H1 (cell line): Measurements from ENCODE around the gene ZFP64. TPM values are rescaled to one million over a fixed set of nuclear protein-coding genes. Genes with fewer than 3 reads are reported as not detected.

Experiments
- CTCF ChIA-PET: fragments of 300-600 bp; sonication (Branson Sonifier 250); formaldehyde crosslinking; loops from one replicate; lab custom pipeline; 2021; ENCODE audit not compliant: partially characterized antibody; lab: Charles Lee
- POLR2A ChIA-PET: fragments of 300-600 bp; sonication (Branson Sonifier 250); formaldehyde crosslinking; loops from one replicate; lab custom pipeline; 2021; ENCODE audit warnings: inconsistent platforms; ENCODE audit not compliant: partially characterized antibody; lab: Charles Lee
- DNase-seq, 2 experiments: peaks; one replicate each; pipeline versions ENCODE4 v3.0.0 to v3.0.0-alpha.2; 2010 to 2022; ENCODE audit warnings: low spot score in 2 of 2, low read depth in 1 of 2, mixed read lengths in 1 of 2
- FAIRE-seq: peaks from 2 replicates; lab custom pipeline; 2011; peaks lifted over from hg19 to GRCh38; lab: Jason Lieb, UNC
- H2AFZ ChIP-seq: 2 replicates; pipeline ENCODE4 v1.8.1; 2012; ENCODE audit warnings: low read length, inconsistent platforms
- H2AK5ac ChIP-seq: 2 replicates; pipeline ENCODE4 v1.6.1; 2013; ENCODE audit warnings: low read depth, low read length
- H2BK120ac ChIP-seq: replicated peaks from 2 replicates; pipeline ENCODE3; 2013; ENCODE audit warnings: low read depth, low read length, inconsistent platforms
- H2BK12ac ChIP-seq: 2 replicates; pipeline ENCODE4 v1.6.1; 2013; ENCODE audit warnings: low read depth, low read length
- H2BK15ac ChIP-seq: 2 replicates; pipeline ENCODE4 v1.6.1; 2013; ENCODE audit warnings: low read length
- H2BK20ac ChIP-seq: 2 replicates; pipeline ENCODE4 v1.6.1; 2013; ENCODE audit warnings: low read length
- H2BK5ac ChIP-seq: 2 replicates; pipeline ENCODE4 v1.6.1; 2013; ENCODE audit warnings: low read depth, low read length
- H3K14ac ChIP-seq: 2 replicates; pipeline ENCODE4 v1.6.1; 2013; ENCODE audit warnings: inconsistent platforms; ENCODE audit not compliant: insufficient read length
- H3K18ac ChIP-seq: 2 replicates; pipeline ENCODE4 v1.6.1; 2013; ENCODE audit warnings: low read length; ENCODE audit errors: extremely low read depth
- H3K23ac ChIP-seq: 2 replicates; pipeline ENCODE4 v1.6.1; 2013; ENCODE audit warnings: inconsistent platforms; ENCODE audit not compliant: insufficient read length
- H3K23me2 ChIP-seq: 2 replicates; pipeline ENCODE4 v1.6.1; 2013; ENCODE audit warnings: low read depth, low read length
- H3K27ac ChIP-seq: 2 replicates; pipeline ENCODE4 v1.6.1; 2011; ENCODE audit warnings: low read depth, low read length, inconsistent platforms
- H3K27me3 ChIP-seq, 4 experiments: replicated peaks in 1 of 4; 1 replicate in 1 of 4; 2 replicates in 3 of 4; pipeline versions ENCODE4 v1.6.1 to v1.8.1; 2011 to 2013; ENCODE audit warnings: low read length in 3 of 4, mild to moderate bottlenecking in 3 of 4, inconsistent platforms in 2 of 4, mixed read lengths in 2 of 4, moderate library complexity in 1 of 4; ENCODE audit not compliant: control insufficient read depth in 3 of 4, insufficient read depth in 3 of 4; ENCODE audit errors: extremely low read depth in 1 of 4
- H3K36me3 ChIP-seq, 4 experiments: 2 replicates each; pipeline versions ENCODE4 v1.6.1 to v1.8.1; 2011 to 2013; ENCODE audit warnings: mild to moderate bottlenecking in 4 of 4, low read length in 3 of 4, moderate library complexity in 2 of 4, control low read depth in 1 of 4, inconsistent platforms in 1 of 4; ENCODE audit not compliant: insufficient read depth in 4 of 4, control insufficient read depth in 2 of 4
- H3K4ac ChIP-seq: replicated peaks from 2 replicates; pipeline ENCODE3; 2013; ENCODE audit warnings: low read length, low read depth, mixed read lengths, inconsistent platforms; ENCODE audit not compliant: insufficient read length
- H3K4me1 ChIP-seq, 4 experiments: replicated peaks in 1 of 4; 1 replicate in 1 of 4; 2 replicates in 3 of 4; pipeline versions ENCODE4 v1.6.1 to v1.8.1; 2011 to 2013; ENCODE audit warnings: low read length in 3 of 4, inconsistent platforms in 2 of 4, mixed read lengths in 1 of 4; ENCODE audit not compliant: insufficient read depth in 4 of 4, control insufficient read depth in 3 of 4
- H3K4me2 ChIP-seq, 2 experiments: 2 replicates each; pipeline versions ENCODE4 v1.6.1 to v1.8.1; 2011 to 2013; ENCODE audit warnings: low read depth in 2 of 2, low read length in 2 of 2, control low read depth in 1 of 2, inconsistent platforms in 1 of 2, mild to moderate bottlenecking in 1 of 2; ENCODE audit not compliant: insufficient read depth in 1 of 2
- H3K4me3 ChIP-seq, 4 experiments: fragments of 200-600, 300-600 bp in 1 of 4; sonication (generic), shearing (Covaris generic), sonication (Bioruptor Twin) in 1 of 4; 2 replicates each; pipeline versions ENCODE4 v1.5.1 to v1.8.1; 2011 to 2016; ENCODE audit warnings: low read length in 4 of 4, low read depth in 3 of 4, control low read depth in 2 of 4, inconsistent platforms in 2 of 4, mild to moderate bottlenecking in 2 of 4, mixed read lengths in 1 of 4, moderate library complexity in 1 of 4; ENCODE audit not compliant: insufficient read depth in 2 of 4; ENCODE audit errors: extremely low read depth in 1 of 4
- H3K56ac ChIP-seq: replicated peaks from 2 replicates; pipeline ENCODE3; 2013; ENCODE audit warnings: low read depth, mild to moderate bottlenecking, mixed read lengths, low read length, inconsistent platforms; ENCODE audit not compliant: insufficient read length
- H3K79me1 ChIP-seq: 2 replicates; pipeline ENCODE4 v1.6.1; 2013; ENCODE audit warnings: low read depth, low read length, control low read depth
- H3K79me2 ChIP-seq, 2 experiments: 2 replicates each; pipeline versions ENCODE4 v1.6.1 to v1.8.1; 2012 to 2013; ENCODE audit warnings: low read length in 2 of 2, mild to moderate bottlenecking in 2 of 2, inconsistent platforms in 1 of 2; ENCODE audit not compliant: insufficient read depth in 2 of 2, control insufficient read depth in 1 of 2
- H3K9ac ChIP-seq, 4 experiments: replicated peaks in 1 of 4; 1 replicate in 1 of 4; 2 replicates in 3 of 4; pipeline versions ENCODE4 v1.6.1 to v1.8.1; 2011 to 2013; ENCODE audit warnings: low read depth in 3 of 4, low read length in 3 of 4, control low read depth in 2 of 4, mild to moderate bottlenecking in 2 of 4, moderate library complexity in 2 of 4, inconsistent platforms in 1 of 4; ENCODE audit errors: extremely low read depth in 1 of 4
- H3K9me3 ChIP-seq, 2 experiments: 2 replicates each; pipeline versions ENCODE4 v1.6.1 to v1.8.1; 2012 to 2013; ENCODE audit warnings: mild to moderate bottlenecking in 2 of 2, moderate library complexity in 2 of 2, control low read depth in 1 of 2, inconsistent platforms in 1 of 2, low read depth in 1 of 2, low read length in 1 of 2, mixed read lengths in 1 of 2; ENCODE audit not compliant: insufficient read depth in 2 of 2
- H4K20me1 ChIP-seq, 2 experiments: replicated peaks in 1 of 2; 2 replicates each; pipeline versions ENCODE3 to v1.8.1; 2011 to 2013; ENCODE audit warnings: inconsistent platforms in 2 of 2, low read length in 2 of 2, mild to moderate bottlenecking in 1 of 2; ENCODE audit not compliant: insufficient read depth in 2 of 2, control insufficient read depth in 1 of 2
- H4K5ac ChIP-seq: 2 replicates; pipeline ENCODE4 v1.6.1; 2013; ENCODE audit warnings: low read length, low read depth, mixed read lengths, inconsistent platforms; ENCODE audit not compliant: insufficient read length
- H4K8ac ChIP-seq: 2 replicates; pipeline ENCODE4 v1.8.0; 2013; ENCODE audit warnings: mild to moderate bottlenecking, moderate library complexity, low read length, inconsistent platforms; ENCODE audit not compliant: insufficient read depth; ENCODE audit errors: extremely low read depth
- H4K91ac ChIP-seq: replicated peaks from 2 replicates; pipeline ENCODE3; 2013; ENCODE audit warnings: low read length, mixed read lengths, inconsistent platforms; ENCODE audit not compliant: insufficient read length
- PHF8 ChIP-seq: fragments of 200-600 bp; sonication (generic); conservative IDR thresholded peaks from 2 replicates; pipeline ENCODE4 v1.7.1; 2012; ENCODE audit warnings: low read depth, mild to moderate bottlenecking, inconsistent platforms, low read length, moderate library complexity
- POU5F1 ChIP-seq: IDR thresholded peaks from 2 replicates; pipeline ENCODE4 v1.6.1; 2011; ENCODE audit warnings: low read depth, mild to moderate bottlenecking, low read length, moderate library complexity
- SIX5 ChIP-seq: IDR thresholded peaks from 2 replicates; pipeline ENCODE4 v1.6.1; 2011; ENCODE audit warnings: mild to moderate bottlenecking, low read depth, low read length
- SP1 ChIP-seq: IDR thresholded peaks from 2 replicates; pipeline ENCODE4 v1.6.1; 2011; ENCODE audit warnings: low read depth, low read length
- SP2 ChIP-seq: IDR thresholded peaks from 2 replicates; pipeline ENCODE4 v1.6.1; 2012; ENCODE audit warnings: mild to moderate bottlenecking, low read length, inconsistent platforms
- WGBS, 2 experiments: shearing (Covaris generic) in 1 of 2; methylation state at CpG; one replicate each; pipeline versions ENCODE4 v1.1.6 to v1.1.7; 2013 to 2015; ENCODE audit warnings: low lambda C conversion rate in 2 of 2, mixed read lengths in 2 of 2, inconsistent platforms in 1 of 2, low coverage in 1 of 2, missing lambda C conversion rate in 1 of 2; ENCODE audit not compliant: insufficient replicate concordance in 2 of 2, insufficient coverage in 1 of 2, insufficient read length in 1 of 2; ENCODE audit errors: extremely low coverage in 1 of 2, missing lambda C conversion rate in 1 of 2; 5-methylcytosine and 5-hydroxymethylcytosine counted together
- polyA plus RNA-seq, 7 experiments: library from polyadenylated mRNA; depleted of rRNA in 3 of 7; stranded (reverse) in 5 of 7; unstranded in 2 of 7; fragments of >200 nt in 5 of 7; fragments of 200-250 nt in 2 of 7; gene quantifications; 1 replicate in 5 of 7; 2 replicates in 1 of 7; 4 replicates in 1 of 7; pipeline versions ENCODE4 v1.2.1 to v1.2.3, GENCODE V29; 2011 to 2013; ENCODE audit warnings: missing spikeins in 2 of 7, mixed read lengths in 2 of 7
- total RNA-seq: library from RNA; stranded (reverse); fragmentation: NEBNext Ultra II Directional; extraction: Animal tissue kit (Norgen Biotek cat#: 25700); gene quantifications from 2 replicates; pipeline ENCODE4 v1.2.1, GENCODE V29; 2021

Gene ZFP64
- total and polyA plus RNA-seq, 2 of the 8 experiments (the other 6 are each of a cell fraction or from before 2014, with no cell fraction given): 25.3 to 43.7 TPM

DNA sequence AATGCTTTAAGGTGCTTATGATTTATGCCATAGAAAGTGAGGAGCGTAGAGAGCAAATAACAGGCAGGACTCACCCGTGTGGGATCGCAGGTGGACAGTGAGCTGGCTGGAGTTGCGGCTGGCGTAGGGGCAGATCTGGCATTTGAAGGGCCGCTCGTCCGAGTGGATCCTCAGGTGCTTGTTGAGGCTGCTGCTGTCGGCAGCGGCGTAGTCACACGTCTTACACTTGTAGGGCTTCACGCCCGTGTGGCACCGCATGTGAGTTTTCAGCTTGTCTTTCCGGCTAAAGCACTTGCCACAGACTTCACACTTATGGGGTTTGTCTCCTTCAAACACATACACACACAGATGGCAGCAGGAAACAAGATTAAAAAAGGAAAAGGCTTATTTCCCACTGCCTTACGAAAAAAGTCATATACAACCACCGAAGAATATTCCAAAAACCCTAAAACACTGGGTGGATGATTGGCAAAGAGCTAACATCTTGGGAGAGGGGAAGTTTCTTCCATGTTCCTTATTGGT, 31.5 kb downstream of the ZFP64 start:
- Histone ChIP-seq H3K79me1 (no peaks in the 10 kb centered on the region), H3K36me3 (peaks cover 0 to 39% (median 23%) of the 10 kb centered on the region in 4 experiments; a peak in 6 of 8 replicates), H3K4ac (no peak overlapping the region), H3K23me2 (no peaks in the 10 kb centered on the region), H2BK20ac (no peak overlapping the region), H2AK5ac (no peak overlapping the region), H3K56ac (no peak overlapping the region), H4K8ac (no peak overlapping the region), H2AFZ (no peak overlapping the region), H2BK15ac (no peak overlapping the region), H3K9me3 (no peaks in the 10 kb centered on the region), H3K27ac (no peak overlapping the region), H2BK5ac (no peak overlapping the region), H3K18ac (no peak overlapping the region), H4K91ac (no peak overlapping the region), H3K23ac (no peak overlapping the region), H3K4me2 (no peak overlapping the region), H2BK12ac (no peak overlapping the region), H4K5ac (no peak overlapping the region), H3K9ac (no peak overlapping the region), H3K79me2 (no peaks in the 10 kb centered on the region), H3K4me3 (no peak overlapping the region), H4K20me1 (peaks cover 0 to 1% of the 10 kb centered on the region in 2 experiments), H2BK120ac (no peak overlapping the region), H3K14ac (no peak overlapping the region), H3K27me3 (no peaks in the 10 kb centered on the region), H3K4me1 (no peaks in the 10 kb centered on the region)
- TF ChIP-seq SP2 (no peak), SP1 (no peak), POU5F1 (no peak), SIX5 (no peak), PHF8 (no peak)
- FAIRE-seq (no peak), DNase-seq (no peak)
- ChIA-PET POLR2A (interaction anchor here (0.9 kb wide), 1 partner anchor 21 kb away, joined by 5 read pairs; no protein-coding TSS in a partner anchor), CTCF (interaction anchor here (0.7 to 3.0 kb wide), 3 partner anchors 31 to 149 kb away, joined by 3 to 7 read pairs (median 3); no protein-coding TSS in a partner anchor)
- WGBS, 2 experiments: 95% methylated on average over 18 of the region's 18 CpGs; no CpG with 5 or more reads in 1 of the 2 experiments
